Endothelial cell of umbilical vein (primary cell): ENCODE data around the gene PARS2. TPM values are rescaled to one million over a fixed set of nuclear protein-coding genes. Genes with fewer than 3 reads are reported as not detected.

ENCODE experiments used
- BruUV-seq: library from RNA; stranded (reverse); fragments of 400-500 nt; replicated peaks from 2 replicates; lab custom pipeline; 2021; lab: Mats Ljungman, UMichigan
- CTCF ChIA-PET: fragments of 300-600, 350-600 bp; sonication (Branson Sonifier 250); formaldehyde crosslinking; loops from one replicate; lab custom pipeline; 2021; ENCODE audit warnings: antibody characterized with exemption, inconsistent platforms; lab: Charles Lee
- POLR2A ChIA-PET: fragments of 300-600, 350-600 bp; sonication (Branson Sonifier 250); formaldehyde crosslinking; loops from one replicate; lab custom pipeline; 2021; ENCODE audit warnings: antibody characterized with exemption, inconsistent platforms; lab: Charles Lee
- DNase-seq: peaks from one replicate; pipeline ENCODE4 v3.0.0-alpha.2; 2011; ENCODE audit warnings: low read depth, low spot score
- FAIRE-seq: peaks from 2 replicates; lab custom pipeline; 2011; peaks lifted over from hg19 to GRCh38; lab: Jason Lieb, UNC
- H2AFZ ChIP-seq: 2 replicates; pipeline ENCODE4 v1.6.0; 2012; ENCODE audit warnings: low read depth, low read length, control low read depth, inconsistent platforms
- H3K27ac ChIP-seq: 2 replicates; pipeline ENCODE4 v1.5.1; 2011; ENCODE audit warnings: low read depth, mild to moderate bottlenecking, control low read depth, low read length, moderate library complexity; ENCODE audit not compliant: insufficient read depth
- H3K27me3 ChIP-seq, 2 experiments: 2 replicates each; pipeline versions ENCODE4 v1.6.0 to v1.6.1; 2011; ENCODE audit warnings: low read length in 2 of 2, mixed read lengths in 1 of 2; ENCODE audit not compliant: control insufficient read depth in 2 of 2, insufficient read depth in 2 of 2
- H3K36me3 ChIP-seq, 2 experiments: 2 replicates in 1 of 2; 3 replicates in 1 of 2; pipeline ENCODE4 v1.5.1; 2011; ENCODE audit warnings: low read length in 2 of 2, mild to moderate bottlenecking in 1 of 2, moderate library complexity in 1 of 2; ENCODE audit not compliant: control insufficient read depth in 2 of 2, insufficient read depth in 2 of 2; ENCODE audit errors: extremely low read depth in 1 of 2
- H3K4me1 ChIP-seq: 3 replicates; pipeline ENCODE4 v1.5.1; 2011; ENCODE audit warnings: mild to moderate bottlenecking, low read length; ENCODE audit not compliant: control insufficient read depth, insufficient read depth; ENCODE audit errors: extremely low read depth
- H3K4me2 ChIP-seq: 2 replicates; pipeline ENCODE4 v1.6.1; 2011; ENCODE audit warnings: low read length, control low read depth, mixed read lengths; ENCODE audit not compliant: insufficient read depth
- H3K4me3 ChIP-seq, 3 experiments: fragments of 200-600 bp in 1 of 3; sonication (generic), shearing (Covaris generic) in 1 of 3; replicated peaks in 1 of 3; 2 replicates each; pipeline ENCODE4 v1.5.1; 2011 to 2016; ENCODE audit warnings: control low read depth in 3 of 3, low read length in 3 of 3, mild to moderate bottlenecking in 2 of 3, inconsistent platforms in 1 of 3, low read depth in 1 of 3, moderate library complexity in 1 of 3; ENCODE audit not compliant: insufficient read depth in 1 of 3
- H3K79me2 ChIP-seq: 2 replicates; pipeline ENCODE4 v1.6.0; 2012; ENCODE audit warnings: low read length, inconsistent platforms; ENCODE audit not compliant: control insufficient read depth, insufficient read depth
- H3K9ac ChIP-seq: replicated peaks from 2 replicates; pipeline ENCODE3; 2011; ENCODE audit warnings: low read length, control low read depth; ENCODE audit not compliant: insufficient read depth; ENCODE audit errors: extremely low read depth
- H3K9me1 ChIP-seq: replicated peaks from 3 replicates; pipeline ENCODE4 v1.6.0; 2011; ENCODE audit warnings: mild to moderate bottlenecking, low read length; ENCODE audit not compliant: control insufficient read depth, insufficient read depth; ENCODE audit errors: extremely low read depth
- H3K9me3 ChIP-seq: replicated peaks from 2 replicates; pipeline ENCODE4 v1.5.1; 2012; ENCODE audit warnings: low read length, inconsistent platforms; ENCODE audit not compliant: control insufficient read depth, insufficient read depth
- H4K20me1 ChIP-seq: replicated peaks from 2 replicates; pipeline ENCODE3; 2011; ENCODE audit warnings: mild to moderate bottlenecking, low read length; ENCODE audit not compliant: control insufficient read depth, insufficient read depth; ENCODE audit errors: extremely low read depth
- EZH2 ChIP-seq: IDR thresholded peaks from 2 replicates; pipeline ENCODE4 v1.6.1; 2012; ENCODE audit warnings: borderline replicate concordance, low read depth, mild to moderate bottlenecking, moderate library complexity, low read length, inconsistent platforms; ENCODE audit not compliant: severe bottlenecking
- FOS ChIP-seq: IDR thresholded peaks from 2 replicates; pipeline ENCODE4 v1.6.1; 2011; ENCODE audit warnings: mild to moderate bottlenecking, low read length, moderate library complexity, borderline replicate concordance; ENCODE audit not compliant: insufficient read depth
- GATA2 ChIP-seq: IDR thresholded peaks from 2 replicates; pipeline ENCODE4 v1.7.0; 2011; ENCODE audit warnings: low read depth, mild to moderate bottlenecking, moderate library complexity, mixed read lengths, low read length; ENCODE audit not compliant: insufficient read length, insufficient read depth
- MYC ChIP-seq: IDR thresholded peaks from one replicate; pipeline ENCODE4 v1.6.1; 2011; ENCODE audit warnings: mild to moderate bottlenecking, low read depth, low read length
- POLR2A ChIP-seq: IDR thresholded peaks from 2 replicates; pipeline ENCODE4 v1.6.1; 2012; ENCODE audit warnings: low read depth, mild to moderate bottlenecking, control low read depth, low read length
- POLR2AphosphoS5 ChIP-seq: IDR thresholded peaks from 2 replicates; pipeline ENCODE4 v1.6.1; 2012; ENCODE audit warnings: low read depth, mild to moderate bottlenecking, control low read depth, low read length, moderate library complexity; ENCODE audit not compliant: insufficient read depth
- dilution Hi-C: fragments of 300-500 bp; cut with MboI; formaldehyde crosslinking; loops from one replicate; pipeline ENCODE4 v1.15.0; 2019; ENCODE audit warnings: low sequenced_read_pairs; ENCODE audit not compliant: extremely low pct_ligation_motif_present
- intact Hi-C: fragments of 100-400 bp; cut with micrococcal nuclease; formaldehyde crosslinking; loops from one replicate; pipeline ENCODE4 v1.10.0; 2022
- polyA plus RNA-seq, 4 experiments: library from polyadenylated mRNA; depleted of rRNA in 3 of 4; stranded (reverse) in 3 of 4; unstranded in 1 of 4; fragments of >200 nt; gene quantifications; 2 replicates each; pipeline versions ENCODE4 v1.2.1 to v1.2.3, GENCODE V29; 2011 to 2012; ENCODE audit warnings: missing spikeins in 1 of 4
- total RNA-seq: library from RNA; stranded (reverse); gene quantifications from 2 replicates; pipeline ENCODE4 v1.2.3, GENCODE V29; 2021
- TF ChIP-seq, protein P1 (sequence below), 2 donors: IDR thresholded peaks; 1 replicate in 1 of 2; 2 replicates in 1 of 2; pipeline ENCODE4 v1.5.1; 2011; ENCODE audit warnings: low read length in 2 of 2, mild to moderate bottlenecking in 2 of 2, moderate library complexity in 2 of 2, control low read depth in 1 of 2, inconsistent platforms in 1 of 2, low read depth in 1 of 2; ENCODE audit not compliant: insufficient read depth in 1 of 2; ENCODE audit errors: extremely low read depth in 1 of 2
- TF ChIP-seq, protein P2 (sequence below): IDR thresholded peaks from 2 replicates; pipeline ENCODE4 v1.6.1; 2011; ENCODE audit not compliant: insufficient read depth, insufficient read length

Gene PARS2
- total and polyA plus RNA-seq, 2 donors (not counting 3 experiments of a cell fraction or from before 2014, with no cell fraction given) = 2.0 to 3.8 TPM

DNA sequence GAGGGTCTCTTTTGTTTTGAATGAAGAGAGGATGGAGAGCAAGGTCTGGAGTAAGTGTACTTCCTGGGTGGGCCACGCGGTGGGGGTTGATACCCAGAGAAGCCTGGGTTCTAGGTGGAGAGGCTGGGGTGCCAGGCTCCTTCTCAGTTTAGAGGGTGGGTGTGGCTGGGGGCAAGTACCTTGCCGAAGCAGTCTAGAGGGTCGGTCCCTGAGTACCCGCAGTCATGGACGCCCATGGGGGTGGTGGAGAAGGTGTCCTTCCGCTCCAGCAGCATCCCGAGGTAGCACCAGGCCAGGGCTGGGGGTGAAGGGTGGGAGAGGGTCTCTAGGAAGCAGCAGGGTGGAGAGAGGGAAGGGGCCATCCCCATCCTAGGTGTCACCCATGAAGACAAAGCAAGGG is 22.5 kb upstream of the PARS2 start:
- dilution Hi-C loops (no loop called here), intact Hi-C loops (no loop called here)
- TF ChIP-seq, protein P1, sequence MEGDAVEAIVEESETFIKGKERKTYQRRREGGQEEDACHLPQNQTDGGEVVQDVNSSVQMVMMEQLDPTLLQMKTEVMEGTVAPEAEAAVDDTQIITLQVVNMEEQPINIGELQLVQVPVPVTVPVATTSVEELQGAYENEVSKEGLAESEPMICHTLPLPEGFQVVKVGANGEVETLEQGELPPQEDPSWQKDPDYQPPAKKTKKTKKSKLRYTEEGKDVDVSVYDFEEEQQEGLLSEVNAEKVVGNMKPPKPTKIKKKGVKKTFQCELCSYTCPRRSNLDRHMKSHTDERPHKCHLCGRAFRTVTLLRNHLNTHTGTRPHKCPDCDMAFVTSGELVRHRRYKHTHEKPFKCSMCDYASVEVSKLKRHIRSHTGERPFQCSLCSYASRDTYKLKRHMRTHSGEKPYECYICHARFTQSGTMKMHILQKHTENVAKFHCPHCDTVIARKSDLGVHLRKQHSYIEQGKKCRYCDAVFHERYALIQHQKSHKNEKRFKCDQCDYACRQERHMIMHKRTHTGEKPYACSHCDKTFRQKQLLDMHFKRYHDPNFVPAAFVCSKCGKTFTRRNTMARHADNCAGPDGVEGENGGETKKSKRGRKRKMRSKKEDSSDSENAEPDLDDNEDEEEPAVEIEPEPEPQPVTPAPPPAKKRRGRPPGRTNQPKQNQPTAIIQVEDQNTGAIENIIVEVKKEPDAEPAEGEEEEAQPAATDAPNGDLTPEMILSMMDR (IDR thresholded peaks at IDR 0.05; ENCODE audit: extremely low read depth in 1 of 2, insufficient read depth in 1 of 2, low read depth in 1 of 2, low read length in 2 of 2) = no peak
- no peak for TF ChIP-seq POLR2AphosphoS5
- no peak for TF ChIP-seq FOS
- TF ChIP-seq POLR2A = no peak
- TF ChIP-seq, protein P2, sequence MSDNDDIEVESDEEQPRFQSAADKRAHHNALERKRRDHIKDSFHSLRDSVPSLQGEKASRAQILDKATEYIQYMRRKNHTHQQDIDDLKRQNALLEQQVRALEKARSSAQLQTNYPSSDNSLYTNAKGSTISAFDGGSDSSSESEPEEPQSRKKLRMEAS = no peak
- no peak for TF ChIP-seq GATA2
- TF ChIP-seq EZH2 = no peak
- no peak for TF ChIP-seq MYC
- Histone ChIP-seq H3K4me1 (no peaks in the 10 kb centered on the region), H3K9me3 (no peaks in the 10 kb centered on the region), H4K20me1 (no peaks in the 10 kb centered on the region), H3K4me2 (no peak overlapping the region), H3K36me3 (no peaks in the 10 kb centered on the region), H3K27me3 (peaks cover 13 to 20% of the 10 kb centered on the region in 2 experiments), H3K4me3 (no peak overlapping the region), H3K9me1 (no peaks in the 10 kb centered on the region), H3K27ac (no peak overlapping the region), H2AFZ (no peak overlapping the region), H3K9ac (no peak overlapping the region), H3K79me2 (no peaks in the 10 kb centered on the region)
- no TSS peak for BruUV-seq
- ChIA-PET POLR2A (no interaction called here), CTCF (no interaction called here)
- FAIRE-seq = no peak
- no peak for DNase-seq
